NT2/D1 (cell line): ENCODE measurements around the gene KLF3.

ENCODE experiments used
- YY1 ChIP-seq: IDR thresholded peaks from 2 replicates; pipeline ENCODE4 v1.6.1; 2011; ENCODE audit not compliant: insufficient read length, insufficient read depth
- ZNF274 ChIP-seq: IDR thresholded peaks from 2 replicates; pipeline ENCODE4 v1.6.1; 2011; ENCODE audit warnings: mild to moderate bottlenecking, low read depth, low read length

GRCh38 chr4:38735870-38736269 is 71.9 kb downstream of the KLF3 start:
- TF ChIP-seq YY1 = no peak
- TF ChIP-seq ZNF274 = no peak
